GM21717 (cell line): ENCODE data around the gene PLA2G2D.

Experiments used
- ATAC-seq: cut with Tn5 transposase; IDR thresholded peaks from one replicate; pipeline ENCODE4 v1.9.1; 2021; ENCODE audit warnings: mild to moderate bottlenecking, moderate library complexity; ENCODE audit not compliant: unreplicated experiment

The PLA2G2D gene

GRCh38 chr1:20089328-20090077 is 29.8 kb downstream of the PLA2G2D start:
- no peak for ATAC-seq

GRCh38 chr1:20087668-20088067 is 31.7 kb downstream of the PLA2G2D start:
- no peak for ATAC-seq

GRCh38 chr1:20086800-20087199 is 32.5 kb downstream of the PLA2G2D start:
- no peak for ATAC-seq

- ATAC-seq: no peak
Measured at GRCh38 chr1:20083178-20083944, 36.0 kb downstream of the PLA2G2D start.

GRCh38 chr1:20082772-20083171 is 36.6 kb downstream of the PLA2G2D start:
- ATAC-seq: no peak

GRCh38 chr1:20081353-20081810 is 38.0 kb downstream of the PLA2G2D start:
- no peak for ATAC-seq

- no peak for ATAC-seq
Measured at GRCh38 chr1:20080441-20081352, 38.6 kb downstream of the PLA2G2D start.

GRCh38 chr1:20079661-20080305 is 39.6 kb downstream of the PLA2G2D start:
- no peak for ATAC-seq

- no peak for ATAC-seq
Measured at GRCh38 chr1:20078711-20079110, 40.6 kb downstream of the PLA2G2D start.

GRCh38 chr1:20078171-20078651 is 41.1 kb downstream of the PLA2G2D start:
- peak; percentile 37 for ATAC-seq

- ATAC-seq: no peak
Measured at GRCh38 chr1:20076710-20077461, 42.5 kb downstream of the PLA2G2D start.

- no peak for ATAC-seq
Measured at GRCh38 chr1:20076223-20076622, 43.1 kb downstream of the PLA2G2D start.

- no peak for ATAC-seq
Measured at GRCh38 chr1:20075345-20075744, 44.0 kb downstream of the PLA2G2D start.

- no peak for ATAC-seq
Measured at GRCh38 chr1:20074725-20075171, 44.6 kb downstream of the PLA2G2D start.

- no peak for ATAC-seq
Measured at GRCh38 chr1:20074055-20074724, 45.1 kb downstream of the PLA2G2D start.

- no peak for ATAC-seq
Measured at GRCh38 chr1:20073256-20073655, 46.1 kb downstream of the PLA2G2D start.

GRCh38 chr1:20072771-20073170 is 46.6 kb downstream of the PLA2G2D start:
- no peak for ATAC-seq

GRCh38 chr1:20071416-20071815 is 47.9 kb downstream of the PLA2G2D start:
- ATAC-seq: no peak

GRCh38 chr1:20070357-20070756 is 49.0 kb downstream of the PLA2G2D start:
- ATAC-seq: no peak
